NT2/D1 (cell line): Measurements from ENCODE around the gene VMAC.

Experiments
- SUZ12 ChIP-seq: IDR thresholded peaks from 2 replicates; pipeline ENCODE4 v1.6.1; 2011; ENCODE audit not compliant: insufficient read length, insufficient read depth; ENCODE audit errors: extremely low read depth
- YY1 ChIP-seq: IDR thresholded peaks from 2 replicates; pipeline ENCODE4 v1.6.1; 2011; ENCODE audit not compliant: insufficient read length, insufficient read depth
- ZNF274 ChIP-seq: IDR thresholded peaks from 2 replicates; pipeline ENCODE4 v1.6.1; 2011; ENCODE audit warnings: mild to moderate bottlenecking, low read depth, low read length

- TF ChIP-seq ZNF274 (no peak), SUZ12 (no peak), YY1 (no peak)
These were observed 14.6 kb upstream of the VMAC start for GRCh38 chr19:5890099-5890498.
